GM12892 (cell line): ENCODE results near the gene ZNF248.

Experiments used
- POLR2A ChIP-seq: IDR thresholded peaks from 2 replicates; pipeline ENCODE4 v1.6.1; 2011; ENCODE audit warnings: low read depth, low read length, control low read depth
- POLR2AphosphoS5 ChIP-seq: IDR thresholded peaks from 2 replicates; pipeline ENCODE4 v1.6.1; 2011; ENCODE audit warnings: low read depth, low read length, control low read depth
- TAF1 ChIP-seq: IDR thresholded peaks from 2 replicates; pipeline ENCODE4 v1.6.1; 2011; ENCODE audit warnings: low read depth, mild to moderate bottlenecking, control low read depth, low read length, borderline replicate concordance

DNA sequence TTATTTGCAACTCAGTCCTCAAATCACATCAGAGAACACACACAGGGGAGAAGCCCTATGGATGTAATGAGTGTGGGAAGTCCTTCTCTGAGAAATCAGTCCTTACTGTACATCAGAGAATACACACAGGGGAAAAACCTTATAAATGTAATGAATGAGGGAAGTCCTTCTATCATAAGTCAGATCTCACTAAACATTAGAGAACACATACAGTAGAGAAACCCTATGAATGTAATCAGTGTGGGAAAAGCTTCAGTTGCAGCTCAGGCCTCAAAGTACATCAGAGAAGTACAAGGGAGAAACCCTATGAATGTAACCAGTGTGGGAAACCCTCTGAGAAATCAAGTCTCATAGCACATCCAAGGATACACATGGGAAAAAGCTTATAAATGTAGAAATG, 39.0 kb upstream of the ZNF248 start:
- TF ChIP-seq POLR2A, result no peak
- no peak for TF ChIP-seq TAF1
- no peak for TF ChIP-seq POLR2AphosphoS5
